Left renal pelvis (tissue), 4 donors: ENCODE results near the gene OR52N5. TPM values are rescaled to one million over a fixed set of nuclear protein-coding genes. Genes with fewer than 3 reads are reported as not detected.

Experiments
- DNase-seq, 4 donors: peaks; one replicate each; pipeline ENCODE4 v3.0.0-alpha.2; 2013; ENCODE audit warnings: low read depth in 4 of 4, low spot score in 3 of 4
- polyA plus RNA-seq, 4 donors: library from polyadenylated mRNA; unstranded; fragments of 120-200 nt; gene quantifications; one replicate each; pipeline ENCODE4 v1.2.1, GENCODE V29; 2013; ENCODE audit not compliant: insufficient read length in 4 of 4

The OR52N5 gene
- polyA plus RNA-seq, 4 donors, result not detected

- DNase-seq, result no peak
Measured at GRCh38 chr11:5726351-5726750, 56.8 kb downstream of the OR52N5 start.

Other genes starting within 250 kb of the OR52N5 start
- not detected for gene OR52H1, start 234.8 kb downstream of the OR52N5 start, polyA plus RNA-seq
- under 1 TPM in 1 of 4 donors, not detected in 3; 0.20 TPM for gene OR52B6, start 202.5 kb downstream of the OR52N5 start, polyA plus RNA-seq
- 10 to 100 TPM in 3 of 4 donors, 1 to 10 TPM in 1; 3.4 to 69.0 (median 16.9) TPM for gene TRIM6, start 186.7 kb downstream of the OR52N5 start, polyA plus RNA-seq
- 10 to 100 TPM; 10.4 to 11.1 (median 10.5) TPM for gene TRIM34, start 158.4 kb downstream of the OR52N5 start, polyA plus RNA-seq
- 10 to 100 TPM; 39.6 to 45.2 (median 43.2) TPM for gene TRIM5, start 98.3 kb downstream of the OR52N5 start, polyA plus RNA-seq
- 10 to 100 TPM in 2 of 4 donors, 1 to 10 TPM in 2; 8.4 to 23.5 (median 9.3) TPM for gene TRIM22, start 93.6 kb downstream of the OR52N5 start, polyA plus RNA-seq
- not detected for gene OR56B1, start 46.9 kb downstream of the OR52N5 start, polyA plus RNA-seq
- gene OR52N4, start 29.1 kb downstream of the OR52N5 start, polyA plus RNA-seq, result not detected
- not detected for gene OR52N1, start 7.9 kb upstream of the OR52N5 start, polyA plus RNA-seq
- gene OR52N2, start 25.6 kb upstream of the OR52N5 start, polyA plus RNA-seq, result not detected
- not detected for gene OR52E6, start 58.5 kb upstream of the OR52N5 start, polyA plus RNA-seq
- not detected for gene OR52E8, start 74.3 kb upstream of the OR52N5 start, polyA plus RNA-seq
- not detected for gene OR52E4, start 97.3 kb upstream of the OR52N5 start, polyA plus RNA-seq
- gene OR52E5, start 109.9 kb upstream of the OR52N5 start, polyA plus RNA-seq, result not detected
- not detected for gene OR56A3, start 158.9 kb upstream of the OR52N5 start, polyA plus RNA-seq
- gene OR56A5, start 185.1 kb upstream of the OR52N5 start, polyA plus RNA-seq, result not detected
- not detected for gene OR52L1, start 203.6 kb upstream of the OR52N5 start, polyA plus RNA-seq
- gene OR56A4, start 223.6 kb upstream of the OR52N5 start, polyA plus RNA-seq, result under 1 TPM in 1 of 4 donors, not detected in 3; 0.06 TPM
- not detected for gene OR56A1, start 247.4 kb upstream of the OR52N5 start, polyA plus RNA-seq